MM.1S (cell line): ENCODE results near the gene TXNL4B.

Experiments used
- EZH2 ChIP-seq: fragments of 300-600 bp; sonication (generic); optimal IDR thresholded peaks from 2 replicates; pipeline ENCODE3; 2017; ENCODE audit warnings: low read depth, mild to moderate bottlenecking, antibody characterized with exemption, low read length, mixed read lengths
- TF ChIP-seq, protein P1 (sequence below): fragments of 300-600 bp; sonication (generic); IDR thresholded peaks from 2 replicates; pipeline ENCODE4 v1.5.1; 2016; ENCODE audit warnings: antibody characterized with exemption, low read length, mixed read lengths

DNA sequence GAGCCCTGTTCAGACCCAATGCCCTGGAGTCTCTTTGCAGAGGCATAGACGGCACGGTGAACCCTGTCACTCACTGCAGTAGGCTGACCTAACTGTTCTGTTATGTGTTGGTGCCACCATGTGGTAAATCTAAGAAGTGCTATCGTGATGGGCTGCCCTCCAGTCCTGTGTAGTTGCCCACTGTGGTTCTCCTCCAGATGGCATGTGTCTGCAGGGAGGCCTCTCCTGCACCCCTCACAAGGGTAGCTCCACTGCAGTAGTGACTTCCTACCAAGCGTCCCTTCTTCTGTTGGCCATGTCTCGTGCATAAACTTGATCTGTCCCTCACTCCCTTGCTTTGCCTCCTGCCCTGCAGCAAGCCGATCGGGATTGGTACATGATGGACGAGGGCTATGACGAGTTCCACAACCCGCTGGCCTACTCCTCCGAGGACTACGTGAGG, 6.0 kb upstream of the TXNL4B start:
- no peak for TF ChIP-seq EZH2
- TF ChIP-seq, protein P1, sequence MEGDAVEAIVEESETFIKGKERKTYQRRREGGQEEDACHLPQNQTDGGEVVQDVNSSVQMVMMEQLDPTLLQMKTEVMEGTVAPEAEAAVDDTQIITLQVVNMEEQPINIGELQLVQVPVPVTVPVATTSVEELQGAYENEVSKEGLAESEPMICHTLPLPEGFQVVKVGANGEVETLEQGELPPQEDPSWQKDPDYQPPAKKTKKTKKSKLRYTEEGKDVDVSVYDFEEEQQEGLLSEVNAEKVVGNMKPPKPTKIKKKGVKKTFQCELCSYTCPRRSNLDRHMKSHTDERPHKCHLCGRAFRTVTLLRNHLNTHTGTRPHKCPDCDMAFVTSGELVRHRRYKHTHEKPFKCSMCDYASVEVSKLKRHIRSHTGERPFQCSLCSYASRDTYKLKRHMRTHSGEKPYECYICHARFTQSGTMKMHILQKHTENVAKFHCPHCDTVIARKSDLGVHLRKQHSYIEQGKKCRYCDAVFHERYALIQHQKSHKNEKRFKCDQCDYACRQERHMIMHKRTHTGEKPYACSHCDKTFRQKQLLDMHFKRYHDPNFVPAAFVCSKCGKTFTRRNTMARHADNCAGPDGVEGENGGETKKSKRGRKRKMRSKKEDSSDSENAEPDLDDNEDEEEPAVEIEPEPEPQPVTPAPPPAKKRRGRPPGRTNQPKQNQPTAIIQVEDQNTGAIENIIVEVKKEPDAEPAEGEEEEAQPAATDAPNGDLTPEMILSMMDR = peak; percentile 60
